Fibroblast of gingiva (primary cell): ENCODE data around the gene C1GALT1.

Experiments used
- DNase-seq: peaks from one replicate; pipeline ENCODE4 v3.0.0-alpha.2; 2011; ENCODE audit warnings: low read depth

The C1GALT1 gene

GRCh38 chr7:7201578-7202374 is 19.4 kb downstream of the C1GALT1 start:
- DNase-seq = no peak

- DNase-seq = no peak
Observed at GRCh38 chr7:7202375-7202720, 20.0 kb downstream of the C1GALT1 start.

- no peak for DNase-seq
Observed at GRCh38 chr7:7203813-7204575, 21.6 kb downstream of the C1GALT1 start.

GRCh38 chr7:7207876-7208275 is 25.5 kb downstream of the C1GALT1 start:
- peak; percentile 47 for DNase-seq

- DNase-seq = no peak
Observed at GRCh38 chr7:7208520-7208919, 26.2 kb downstream of the C1GALT1 start.

- no peak for DNase-seq
Observed at GRCh38 chr7:7209412-7210050, 27.2 kb downstream of the C1GALT1 start.

GRCh38 chr7:7210475-7211237 is 28.3 kb downstream of the C1GALT1 start:
- DNase-seq = no peak

- DNase-seq = peak; percentile 26
Observed at GRCh38 chr7:7212612-7213011, 30.3 kb downstream of the C1GALT1 start.

- DNase-seq = no peak
Observed at GRCh38 chr7:7214398-7215347, 32.3 kb downstream of the C1GALT1 start.

- DNase-seq = no peak
Observed at GRCh38 chr7:7216279-7216678, 33.9 kb downstream of the C1GALT1 start.

- no peak for DNase-seq
Observed at GRCh38 chr7:7219216-7219615, 36.9 kb downstream of the C1GALT1 start.

GRCh38 chr7:7220821-7221220 is 38.5 kb downstream of the C1GALT1 start:
- DNase-seq = peak; percentile 24

- DNase-seq = peak; percentile 83
Observed at GRCh38 chr7:7221599-7222038, 39.3 kb downstream of the C1GALT1 start.

GRCh38 chr7:7223250-7223649 is 40.9 kb downstream of the C1GALT1 start:
- no peak for DNase-seq

GRCh38 chr7:7226407-7226806 is 44.1 kb downstream of the C1GALT1 start:
- DNase-seq = peak; percentile 54

- DNase-seq = peak; percentile 32
Observed at GRCh38 chr7:7228472-7228871, 46.1 kb downstream of the C1GALT1 start.

- no peak for DNase-seq
Observed at GRCh38 chr7:7228967-7229366, 46.6 kb downstream of the C1GALT1 start.

GRCh38 chr7:7231000-7231399 is 48.7 kb downstream of the C1GALT1 start:
- DNase-seq = no peak

- DNase-seq = no peak
Observed at GRCh38 chr7:7231865-7232264, 49.5 kb downstream of the C1GALT1 start.

GRCh38 chr7:7235347-7235746 is 53.0 kb downstream of the C1GALT1 start:
- DNase-seq = no peak

- no peak for DNase-seq
Observed at GRCh38 chr7:7236041-7236440, 53.7 kb downstream of the C1GALT1 start.
